A549 (cell line): ENCODE data around the gene PEDS1. TPM values are rescaled to one million over a fixed set of nuclear protein-coding genes. Genes with fewer than 3 reads are reported as not detected.
A peak's percentile ranks its signal among the peaks of the same experiment; 100 is the strongest.

Experiments used
- ATAC-seq, 2 experiments: fragments of 200-7000 bp in 1 of 2; fragments of >200 bp in 1 of 2; cut with Nextera tagmentation in 1 of 2; cut with Tn5 transposase in 1 of 2; 3 replicates each; pipeline versions ENCODE4 v1.8.0 to v1.9.1; 2018 to 2020; ENCODE audit warnings: mild to moderate bottlenecking in 1 of 2, moderate library complexity in 1 of 2
- CTCF ChIA-PET: fragments of 300-600 bp; sonication (Branson Sonifier 250); formaldehyde crosslinking; extraction: SDS; loops from one replicate; lab custom pipeline; 2021; ENCODE audit warnings: antibody characterized with exemption, inconsistent platforms; lab: Yijun Ruan, JAX
- POLR2A ChIA-PET: fragments of 350-600 bp; formaldehyde crosslinking; extraction: SDS; loops from one replicate; lab custom pipeline; 2021; ENCODE audit warnings: antibody characterized with exemption, inconsistent platforms; lab: Yijun Ruan, JAX
- DNase-seq, 2 experiments: peaks; one replicate each; pipeline versions ENCODE4 v3.0.0 to v3.0.0-alpha.2; 2011 to 2016; ENCODE audit warnings: low read depth in 1 of 2, low spot score in 1 of 2
- FAIRE-seq: peaks from 2 replicates; lab custom pipeline; 2011; peaks lifted over from hg19 to GRCh38; lab: Jason Lieb, UNC
- H3K27ac ChIP-seq, 2 experiments: fragments of >200 bp; sonication (Bioruptor Twin); formaldehyde crosslinking; 3 replicates each; pipeline ENCODE4 v1.5.1; 2016 to 2017
- H3K4me1 ChIP-seq: fragments of >200 bp; sonication (Bioruptor Twin); formaldehyde crosslinking; 3 replicates; pipeline ENCODE4 v1.6.1; 2016
- H3K4me2 ChIP-seq: fragments of >200 bp; sonication (Bioruptor Twin); formaldehyde crosslinking; 3 replicates; pipeline ENCODE4 v1.6.1; 2016
- H3K4me3 ChIP-seq: fragments of >200 bp; sonication (Bioruptor Twin); formaldehyde crosslinking; 3 replicates; pipeline ENCODE4 v1.5.1; 2016
- H3K9me3 ChIP-seq: fragments of >200 bp; sonication (Bioruptor Twin); formaldehyde crosslinking; 3 replicates; pipeline ENCODE4 v1.6.1; 2016
- E2F6 ChIP-seq: IDR thresholded peaks from 2 replicates; pipeline ENCODE4 v1.6.1; 2012; ENCODE audit warnings: low read depth, borderline replicate concordance
- GATA3 ChIP-seq: IDR thresholded peaks from 2 replicates; pipeline ENCODE4 v1.6.1; 2012; ENCODE audit warnings: borderline replicate concordance
- HDAC2 ChIP-seq: fragments of 200-600 bp; sonication (generic); IDR thresholded peaks from 2 replicates; pipeline ENCODE4 v1.6.1; 2016
- HES2 ChIP-seq: fragments of >200 bp; sonication (Bioruptor Twin); formaldehyde crosslinking; IDR thresholded peaks from 2 replicates; pipeline ENCODE4 v1.6.1; 2016
- HEYL ChIP-seq: fragments of 250-450 bp; sonication (Bioruptor Pico); IDR thresholded peaks from 2 replicates; pipeline ENCODE4 v1.8.0; 2021; ENCODE audit warnings: mild to moderate bottlenecking, moderate library complexity
- HOXB13 ChIP-seq: fragments of 250-450 bp; sonication (Bioruptor Pico); IDR thresholded peaks from 2 replicates; pipeline ENCODE4 v1.5.0; 2020; ENCODE audit warnings: low read depth, mild to moderate bottlenecking, moderate library complexity
- JUN ChIP-seq, 2 experiments: fragments of >200 bp; sonication (Bioruptor Twin); formaldehyde crosslinking; IDR thresholded peaks; 2 replicates in 1 of 2; 3 replicates in 1 of 2; pipeline ENCODE4 v1.6.1; 2016 to 2017
- MAX ChIP-seq: IDR thresholded peaks from 2 replicates; pipeline ENCODE4 v1.6.1; 2012
- MYC ChIP-seq: IDR thresholded peaks from 2 replicates; pipeline ENCODE4 v1.6.1; 2012; ENCODE audit warnings: mild to moderate bottlenecking, inconsistent platforms, low read length, improper control_type of control experiment, borderline replicate concordance
- PBX3 ChIP-seq: IDR thresholded peaks from 2 replicates; pipeline ENCODE4 v1.6.1; 2012
- PHF8 ChIP-seq: fragments of 200-600 bp; sonication (generic); IDR thresholded peaks from 2 replicates; pipeline ENCODE4 v1.6.1; 2016; ENCODE audit warnings: low read depth, mild to moderate bottlenecking, antibody characterized with exemption, moderate library complexity, borderline replicate concordance
- POLR2A ChIP-seq: IDR thresholded peaks from 2 replicates; pipeline ENCODE4 v1.6.1; 2012; ENCODE audit warnings: mild to moderate bottlenecking, low read length
- SMC3 ChIP-seq: fragments of >200 bp; sonication (Bioruptor Twin); formaldehyde crosslinking; IDR thresholded peaks from 3 replicates; pipeline ENCODE4 v1.6.1; 2018; ENCODE audit warnings: inconsistent platforms
- USF2 ChIP-seq: fragments of 450-650 bp; IDR thresholded peaks from 2 replicates; pipeline ENCODE4 v1.6.1; 2014; ENCODE audit warnings: antibody characterized with exemption
- ZC3H11A ChIP-seq: fragments of 450-650 bp; IDR thresholded peaks from 2 replicates; pipeline ENCODE4 v1.6.1; 2014; ENCODE audit warnings: antibody characterized with exemption, mild to moderate bottlenecking
- WGBS: methylation state at CpG from one replicate; pipeline ENCODE4 v1.1.6; 2017; ENCODE audit errors: missing lambda C conversion rate; 5-methylcytosine and 5-hydroxymethylcytosine counted together
- polyA plus RNA-seq, 4 experiments: library from polyadenylated mRNA; depleted of rRNA in 3 of 4; stranded (reverse); fragments of >200 nt; fragmentation: RNase III in 1 of 4; extraction: RNeasy Plus Mini Kit Qiagen cat#74134 plus additional on column Dnase treatment in 1 of 4; gene quantifications; 2 replicates in 3 of 4; 3 replicates in 1 of 4; pipeline ENCODE4 v1.2.3, GENCODE V29; 2011 to 2017

PEDS1 gene
- polyA plus RNA-seq, 2 of the 4 experiments (the other 2 are of a cell fraction), result 24.5 to 25.8 TPM

GRCh38 chr20:50116368-50116999 lies 37.0 kb downstream of the PEDS1 start (continued):
- TF ChIP-seq HES2, result no peak

- ChIA-PET CTCF (interaction anchor here (0.7 to 31.2 kb wide), 15 partner anchors 8 to 673 kb away, joined by 3 to 1085 read pairs (median 5); partner anchors contain the start of genes CEBPB and PEDS1), POLR2A (interaction anchor here (0.9 to 1.7 kb wide), 7 partner anchors 13 to 133 kb away, joined by 3 to 18 read pairs (median 6); partner anchors contain the start of genes PEDS1 and SNAI1)
- WGBS, result 4% methylated on average over 16 of the region's 24 CpGs
- ATAC-seq (peak; percentile 82 to 87), FAIRE-seq (peak; percentile 51), DNase-seq (peak; percentile 92 to 96)
- Histone ChIP-seq H3K4me1 (peaks cover 31% of the 10 kb centered on the region), H3K4me2 (peak overlapping the region; percentile 95), H3K4me3 (peak overlapping the region; percentile 54), H3K9me3 (no peaks in the 10 kb centered on the region), H3K27ac (peak overlapping the region; percentile 69 to 84)
- TF ChIP-seq HDAC2 (peak; percentile 46; the same call in 1 of the 2 replicates), POLR2A (peak; percentile 61), SMC3 (no peak), PBX3 (no peak), MYC (0 out of 2 replicates have a peak, but pooled peaks have one; percentile 45), PHF8 (no peak), JUN (IDR thresholded peaks at IDR 0.05) (peak in 1 of 2 experiments; percentile 77; a peak in 3 of 5 replicates), E2F6 (0 out of 2 replicates have a peak, but pooled peaks have one; percentile 63), ZC3H11A (no peak), MAX (peak; percentile 81)
These were observed 37.7 kb downstream of the PEDS1 start for GRCh38 chr20:50115591-50116367.

GRCh38 chr20:50115041-50115512 lies 38.4 kb downstream of the PEDS1 start:
- POLR2A ChIA-PET, result interaction anchor here (0.9 to 1.7 kb wide), 7 partner anchors 14 to 132 kb away, joined by 3 to 18 read pairs (median 6); partner anchors contain the start of genes PEDS1 and SNAI1

More at GRCh38 chr20:50115041-50115512, 38.4 kb downstream of the PEDS1 start:
- no peak for FAIRE-seq
- Histone ChIP-seq H3K27ac (peak overlapping the region; percentile 69 to 84), H3K9me3 (no peaks in the 10 kb centered on the region), H3K4me2 (peak overlapping the region; percentile 95), H3K4me1 (peaks cover 38% of the 10 kb centered on the region), H3K4me3 (peak overlapping the region; percentile 54)
- WGBS, result 69% methylated on average over 6 of the region's 6 CpGs
- no peak for ATAC-seq
- CTCF ChIA-PET, result interaction anchor here (1.0 to 31.2 kb wide), 11 partner anchors 8 to 139 kb away, joined by 3 to 1085 read pairs (median 6); partner anchors contain the start of genes CEBPB and PEDS1
- DNase-seq, result no peak
- TF ChIP-seq HEYL (CRISPR knock-in tag), result no peak
- TF ChIP-seq USF2, result peak; percentile 28; the same call in 1 of the 2 replicates
- no peak for TF ChIP-seq HOXB13 (CRISPR knock-in tag)
- no peak for TF ChIP-seq GATA3
